Neutrophil (primary cell): ENCODE data around the gene TOGARAM1.

Source experiments
- H3K27ac ChIP-seq: fragments of 200-600 bp; sonication (generic); 2 replicates; pipeline ENCODE4 v1.5.1; 2016; ENCODE audit warnings: mild to moderate bottlenecking, moderate library complexity
- H3K27me3 ChIP-seq: fragments of 200-600 bp; sonication (generic); 2 replicates; pipeline ENCODE4 v1.6.0; 2016; ENCODE audit warnings: mild to moderate bottlenecking
- H3K36me3 ChIP-seq: fragments of 200-600 bp; sonication (generic); 2 replicates; pipeline ENCODE4 v1.5.1; 2017
- H3K4me1 ChIP-seq, 2 experiments: fragments of 200-600 bp in 1 of 2; sonication (generic) in 1 of 2; 1 replicate in 1 of 2; 2 replicates in 1 of 2; pipeline versions ENCODE4 v1.5.1 to v1.6.1; 2013 to 2016; ENCODE audit warnings: low read depth in 1 of 2, low read length in 1 of 2, mild to moderate bottlenecking in 1 of 2, moderate library complexity in 1 of 2; ENCODE audit not compliant: control insufficient read depth in 1 of 2, insufficient read depth in 1 of 2
- H3K4me3 ChIP-seq, 2 experiments: fragments of 200-600 bp in 1 of 2; sonication (generic) in 1 of 2; 1 replicate in 1 of 2; 2 replicates in 1 of 2; pipeline ENCODE4 v1.5.1; 2013 to 2016; ENCODE audit warnings: low read depth in 1 of 2, low read length in 1 of 2, mild to moderate bottlenecking in 1 of 2, moderate library complexity in 1 of 2
- H3K9me3 ChIP-seq: fragments of 200-600 bp; sonication (generic); 2 replicates; pipeline ENCODE4 v1.5.1; 2016
- CTCF ChIP-seq: fragments of 200-600 bp; sonication (generic); IDR thresholded peaks from 2 replicates; pipeline ENCODE4 v1.5.1; 2016; ENCODE audit warnings: antibody characterized with exemption

Gene TOGARAM1

DNA sequence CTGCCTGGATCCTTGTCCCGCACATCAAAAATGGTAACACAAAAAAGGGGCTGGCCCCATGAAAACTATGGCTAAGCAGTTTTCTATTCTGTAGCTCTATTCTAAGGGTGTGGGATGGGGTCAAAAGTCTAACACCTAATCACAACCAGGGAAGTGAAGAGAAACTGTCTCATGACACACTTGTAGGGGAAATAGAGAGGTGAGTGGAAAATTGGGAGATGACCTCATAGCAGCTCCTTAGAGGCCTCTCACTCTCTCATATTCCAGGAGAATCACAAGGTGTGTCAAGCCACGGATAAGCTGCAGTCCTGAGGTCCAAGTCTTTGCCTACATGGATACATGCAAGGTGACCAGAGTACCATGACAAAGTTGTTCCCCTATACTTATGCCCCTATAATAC is 10.9 kb upstream of the TOGARAM1 start:
- no peaks in the 10 kb centered on the region for H3K9me3 ChIP-seq
- no peaks in the 10 kb centered on the region for H3K4me1 ChIP-seq
- no peak for TF ChIP-seq CTCF
- H3K27me3 ChIP-seq, result no peaks in the 10 kb centered on the region
- H3K4me3 ChIP-seq, result no peak overlapping the region
- no peak overlapping the region for H3K27ac ChIP-seq
- peaks cover 3% of the 10 kb centered on the region for H3K36me3 ChIP-seq

DNA sequence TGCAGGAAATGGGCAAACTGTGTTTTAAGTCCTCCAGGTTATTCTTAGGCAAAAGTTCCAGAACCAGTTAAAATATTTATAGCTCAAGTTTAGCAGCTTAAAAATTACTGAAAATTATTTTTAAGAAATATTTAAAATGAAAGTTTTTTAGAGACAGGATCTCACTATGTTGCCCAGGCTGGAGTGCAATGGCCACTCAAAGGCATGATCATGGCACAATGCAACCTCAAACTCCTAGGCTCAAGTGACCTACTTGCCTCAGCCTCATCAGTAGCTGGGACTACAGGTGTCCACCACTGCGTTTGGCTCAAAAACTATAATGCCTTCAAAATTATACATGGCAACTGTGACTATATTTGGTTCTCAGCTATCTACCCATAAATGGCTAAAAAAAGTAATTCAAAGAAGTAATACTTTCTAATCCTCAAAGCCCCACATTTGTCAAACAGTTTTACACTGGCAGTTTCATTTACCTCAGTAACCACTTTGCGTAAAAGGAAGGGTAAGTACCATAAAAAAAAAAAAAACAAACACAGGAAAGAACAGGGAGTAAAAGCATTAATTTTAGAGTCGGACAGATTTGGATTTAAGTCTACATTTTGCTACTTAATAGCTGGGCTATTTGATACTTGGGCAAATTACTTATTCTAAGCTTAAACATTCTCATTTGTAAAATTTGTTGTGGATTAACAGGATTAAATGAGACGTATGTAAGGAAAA is 9.4 kb upstream of the TOGARAM1 start:
- TF ChIP-seq CTCF, result no peak
- Histone ChIP-seq H3K4me1 (no peaks in the 10 kb centered on the region), H3K4me3 (no peak overlapping the region), H3K9me3 (no peaks in the 10 kb centered on the region), H3K36me3 (peaks cover 3% of the 10 kb centered on the region), H3K27ac (no peak overlapping the region), H3K27me3 (no peaks in the 10 kb centered on the region)

DNA sequence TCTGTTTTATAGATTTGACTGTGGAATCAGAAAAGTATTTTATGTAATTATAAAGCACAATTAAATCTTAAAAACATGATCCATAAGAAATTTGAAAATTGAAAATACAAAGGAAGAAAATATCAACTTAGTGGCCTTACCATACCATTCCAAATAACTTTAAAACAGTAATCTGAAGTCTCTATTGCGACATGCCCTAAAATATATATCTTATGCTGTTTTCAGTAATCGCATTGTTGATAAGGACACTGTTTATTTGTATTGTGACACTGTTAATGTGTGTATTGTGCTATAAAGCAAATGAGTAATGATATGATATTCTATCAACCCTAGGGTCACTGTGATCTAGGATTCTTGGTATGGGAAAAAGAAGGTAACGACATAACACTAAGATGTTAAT is 7.2 kb upstream of the TOGARAM1 start:
- Histone ChIP-seq H3K4me1 (peaks cover 3 to 8% of the 10 kb centered on the region in 2 experiments), H3K27ac (no peak overlapping the region), H3K4me3 (no peak overlapping the region), H3K9me3 (no peaks in the 10 kb centered on the region), H3K27me3 (no peaks in the 10 kb centered on the region), H3K36me3 (peaks cover 3% of the 10 kb centered on the region)
- TF ChIP-seq CTCF, result no peak

DNA sequence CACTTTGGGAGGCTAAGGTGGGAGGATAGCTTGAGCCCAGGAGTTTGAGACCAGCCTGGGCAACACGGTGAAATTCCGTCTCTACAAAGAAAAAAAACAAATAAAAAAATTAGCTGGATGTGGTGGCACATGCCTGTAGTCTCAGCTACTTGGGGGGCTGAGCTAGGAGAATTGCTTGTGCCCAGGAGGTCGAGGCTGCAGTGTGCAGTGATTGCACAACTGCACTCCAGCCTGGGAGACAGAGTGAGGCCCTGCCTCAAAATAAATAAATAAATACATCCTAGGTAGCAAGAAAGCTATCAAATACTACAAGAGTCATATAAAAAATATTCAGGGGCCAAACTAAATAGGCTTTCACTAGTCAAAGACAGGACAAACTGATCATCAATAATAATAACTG is 6.5 kb upstream of the TOGARAM1 start:
- Histone ChIP-seq H3K4me1 (peaks cover 11 to 16% of the 10 kb centered on the region in 2 experiments), H3K9me3 (no peaks in the 10 kb centered on the region), H3K36me3 (peaks cover 3% of the 10 kb centered on the region), H3K27me3 (no peaks in the 10 kb centered on the region), H3K4me3 (no peak overlapping the region), H3K27ac (no peak overlapping the region)
- no peak for TF ChIP-seq CTCF

- Histone ChIP-seq H3K27ac (no peak overlapping the region), H3K4me3 (no peak overlapping the region), H3K4me1 (peaks cover 21 to 22% of the 10 kb centered on the region in 2 experiments), H3K9me3 (no peaks in the 10 kb centered on the region), H3K36me3 (peaks cover 3% of the 10 kb centered on the region), H3K27me3 (no peaks in the 10 kb centered on the region)
- no peak for TF ChIP-seq CTCF
These were observed 5.1 kb upstream of the TOGARAM1 start for GRCh38 chr14:44956866-44957265.
